Naive thymus-derived CD8-positive, alpha-beta T cell (primary cell): ENCODE measurements around the gene HNRNPH3. TPM values are rescaled to one million over a fixed set of nuclear protein-coding genes. Genes with fewer than 3 reads are reported as not detected.
"Not testable (repeated sequence)": the region's sequence is repeated elsewhere in the genome, so short reads cannot be mapped to it uniquely, and the experiment has no call there.

Experiments
- ATAC-seq, 2 donors: fragments of 150-1000 bp; cut with Tn5 transposase in 1 of 2; sonication (Bioruptor Pico), chemical (Tn5 transposase) in 1 of 2; 1 replicate in 1 of 2; 2 replicates in 1 of 2; pipeline ENCODE4 v1.10.0; 2021; ENCODE audit warnings: mild to moderate bottlenecking in 2 of 2, moderate library complexity in 2 of 2
- POLR2A ChIA-PET: fragments of 350-600 bp; sonication (Branson Sonifier 250); formaldehyde crosslinking; loops from one replicate; lab custom pipeline; 2021; ENCODE audit warnings: antibody characterized with exemption; lab: Charles Lee
- DNase-seq, 10 donors: peaks; one replicate each; pipeline versions ENCODE4 v3.0.0 to v3.0.0-alpha.2; 2020 to 2022
- H3K27ac Mint-ChIP-seq, 10 donors: one replicate each; pipeline ENCODE4 v1.8.0; 2020 to 2022; ENCODE audit warnings: mild to moderate bottlenecking in 10 of 10, mixed read lengths in 10 of 10, moderate library complexity in 4 of 10, inconsistent platforms in 1 of 10
- H3K27me3 Mint-ChIP-seq, 5 donors: one replicate each; pipeline ENCODE4 v1.8.0; 2021 to 2022; ENCODE audit warnings: mixed read lengths in 5 of 5
- H3K36me3 Mint-ChIP-seq, 3 donors: one replicate each; pipeline ENCODE4 v1.8.0; 2020 to 2022; ENCODE audit warnings: mixed read lengths in 3 of 3, mild to moderate bottlenecking in 2 of 3, inconsistent platforms in 1 of 3
- H3K4me1 Mint-ChIP-seq, 4 donors: one replicate each; pipeline ENCODE4 v1.8.0; 2021 to 2022; ENCODE audit warnings: mixed read lengths in 4 of 4
- H3K4me3 Mint-ChIP-seq, 10 donors: one replicate each; pipeline ENCODE4 v1.8.0; 2020 to 2022; ENCODE audit warnings: mild to moderate bottlenecking in 10 of 10, mixed read lengths in 10 of 10, moderate library complexity in 6 of 10, inconsistent platforms in 1 of 10
- H3K9me3 Mint-ChIP-seq, 9 donors: one replicate each; pipeline ENCODE4 v1.8.0; 2020 to 2022; ENCODE audit warnings: mixed read lengths in 9 of 9, mild to moderate bottlenecking in 3 of 9, inconsistent platforms in 1 of 9, moderate library complexity in 1 of 9
- polyA plus RNA-seq, 3 donors: library from polyadenylated mRNA; unstranded; fragments of 300-500 nt; fragmentation: Illumina TruSeq; gene quantifications; one replicate each; pipeline ENCODE4 v1.2.3, GENCODE V29; 2021
- total RNA-seq, 8 experiments: library from RNA in 2 of 8; stranded (reverse) in 2 of 8; gene quantifications; one replicate each; pipeline ENCODE4 v1.2.3 and lab custom pipeline; 2021 to 2026

The HNRNPH3 gene
- total and polyA plus RNA-seq, 5 experiments from 2014 or later, result 116 to 186 (median 166) TPM

DNA sequence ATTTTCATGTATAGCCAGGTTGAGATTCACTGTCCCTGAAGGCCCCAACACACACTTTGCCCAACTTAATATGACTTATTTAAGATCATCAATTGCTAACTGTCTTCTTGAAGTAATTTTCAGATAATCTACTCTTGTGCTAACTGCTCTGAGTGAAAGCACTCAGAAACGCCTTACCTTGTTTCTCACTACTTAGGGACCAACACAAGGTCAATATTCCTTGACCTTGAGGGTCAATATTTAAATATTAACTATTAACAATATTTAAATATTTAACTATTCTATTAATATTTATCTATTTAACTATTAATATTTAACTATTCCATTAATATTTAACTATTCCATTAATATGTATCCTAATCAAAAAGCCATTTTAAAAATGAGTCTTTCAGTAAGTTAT is 26.0 kb upstream of the HNRNPH3 start:
- no peak overlapping the region for H3K4me3 Mint-ChIP-seq
- no peaks in the 10 kb centered on the region for H3K9me3 Mint-ChIP-seq
- H3K4me1 Mint-ChIP-seq, result peaks cover 0 to 13% (median 0%) of the 10 kb centered on the region in 4 donors
- no peaks in the 10 kb centered on the region for H3K27me3 Mint-ChIP-seq
- ATAC-seq (no peak), DNase-seq (no peak)
- no peak overlapping the region for H3K27ac Mint-ChIP-seq
- POLR2A ChIA-PET, result no interaction called here
- no peaks in the 10 kb centered on the region for H3K36me3 Mint-ChIP-seq

DNA sequence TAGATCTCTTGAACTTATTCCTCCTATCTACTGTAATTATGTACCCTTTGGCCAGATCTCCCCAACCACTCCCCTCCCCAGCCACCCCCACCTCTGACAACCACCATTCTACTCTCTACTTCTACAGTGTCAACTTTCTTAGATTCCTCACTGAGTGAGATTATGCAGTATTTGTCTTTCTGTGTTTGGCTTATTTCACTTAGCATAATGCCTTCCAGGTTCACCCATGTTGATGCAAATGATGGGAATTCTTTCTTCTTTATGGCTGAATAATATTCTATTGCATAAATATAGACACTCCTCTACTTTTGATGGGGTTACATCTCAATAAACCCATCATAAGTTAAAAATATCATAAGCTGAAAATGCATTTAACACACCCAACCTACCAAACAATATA is 21.3 kb upstream of the HNRNPH3 start:
- ATAC-seq, result no peak
- Mint-ChIP-seq H3K27me3 (peaks cover 0 to 2% (median 0%) of the 10 kb centered on the region in 5 donors), H3K4me1 (peaks cover 3 to 8% (median 8%) of the 10 kb centered on the region in 4 donors), H3K9me3 (peaks cover 0 to 2% (median 0%) of the 10 kb centered on the region in 9 donors), H3K36me3 (peaks cover 0 to under 1% (median 0%) of the 10 kb centered on the region in 3 donors), H3K4me3 (no peak overlapping the region), H3K27ac (peak overlapping the region in 1 of 10 donors; percentile 24)
- POLR2A ChIA-PET, result no interaction called here
- no peak for DNase-seq

DNA sequence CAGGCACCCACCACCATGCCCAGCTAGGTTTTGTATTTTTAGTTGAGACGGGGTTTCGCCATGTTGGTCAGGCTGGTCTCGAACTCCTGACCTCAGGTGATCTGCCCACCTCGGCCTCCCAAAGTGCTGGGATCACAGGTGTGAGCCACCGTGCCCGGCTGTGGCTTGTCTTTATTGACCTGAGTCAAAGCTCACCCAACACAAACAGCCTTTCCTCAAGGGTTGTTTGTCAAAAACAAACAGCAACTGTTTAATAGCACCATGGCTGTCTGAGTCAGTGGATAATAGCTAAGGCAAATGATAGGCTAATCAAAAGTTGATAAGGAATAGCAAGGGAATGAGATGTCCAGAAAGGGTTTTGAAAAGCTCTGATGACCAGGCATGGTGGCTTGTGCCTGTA is 16.9 kb upstream of the HNRNPH3 start:
- POLR2A ChIA-PET, result interaction anchor here (0.6 to 4.4 kb wide), 4 partner anchors 15 to 429 kb away, joined by 3 to 42 read pairs (median 4); partner anchors contain the start of genes HNRNPH3 and PBLD
- H3K4me1 Mint-ChIP-seq, result peaks cover 8 to 11% (median 9%) of the 10 kb centered on the region in 4 donors
- H3K36me3 Mint-ChIP-seq, H3K27me3 Mint-ChIP-seq, DNase-seq, ATAC-seq: not testable (repeated sequence)
- peak overlapping the region in 1 of 10 donors; percentile 72 for H3K4me3 Mint-ChIP-seq
- peaks cover 0 to 18% (median 7%) of the 10 kb centered on the region in 9 donors for H3K9me3 Mint-ChIP-seq
- peak overlapping the region in 4 of 10 donors; percentile 2 to 95 (median 45) for H3K27ac Mint-ChIP-seq

GRCh38 chr10:68315582-68315981 is 16.3 kb upstream of the HNRNPH3 start:
- Mint-ChIP-seq H3K4me3 (peak overlapping the region in 1 of 10 donors; percentile 38), H3K36me3 (peaks cover 0 to 10% (median 0%) of the 10 kb centered on the region in 3 donors), H3K27ac (peak overlapping the region in 4 of 10 donors; percentile 3 to 69 (median 32)), H3K27me3 (peaks cover 0 to 2% (median 0%) of the 10 kb centered on the region in 5 donors), H3K9me3 (peaks cover 0 to 18% (median 7%) of the 10 kb centered on the region in 9 donors), H3K4me1 (peaks cover 8 to 11% (median 9%) of the 10 kb centered on the region in 4 donors)
- POLR2A ChIA-PET, result interaction anchor here (0.8 to 4.4 kb wide), 3 partner anchors 14 to 430 kb away, joined by 4 to 42 read pairs (median 5); partner anchors contain the start of genes HNRNPH3 and PBLD
- ATAC-seq (no peak), DNase-seq (no peak)

DNA sequence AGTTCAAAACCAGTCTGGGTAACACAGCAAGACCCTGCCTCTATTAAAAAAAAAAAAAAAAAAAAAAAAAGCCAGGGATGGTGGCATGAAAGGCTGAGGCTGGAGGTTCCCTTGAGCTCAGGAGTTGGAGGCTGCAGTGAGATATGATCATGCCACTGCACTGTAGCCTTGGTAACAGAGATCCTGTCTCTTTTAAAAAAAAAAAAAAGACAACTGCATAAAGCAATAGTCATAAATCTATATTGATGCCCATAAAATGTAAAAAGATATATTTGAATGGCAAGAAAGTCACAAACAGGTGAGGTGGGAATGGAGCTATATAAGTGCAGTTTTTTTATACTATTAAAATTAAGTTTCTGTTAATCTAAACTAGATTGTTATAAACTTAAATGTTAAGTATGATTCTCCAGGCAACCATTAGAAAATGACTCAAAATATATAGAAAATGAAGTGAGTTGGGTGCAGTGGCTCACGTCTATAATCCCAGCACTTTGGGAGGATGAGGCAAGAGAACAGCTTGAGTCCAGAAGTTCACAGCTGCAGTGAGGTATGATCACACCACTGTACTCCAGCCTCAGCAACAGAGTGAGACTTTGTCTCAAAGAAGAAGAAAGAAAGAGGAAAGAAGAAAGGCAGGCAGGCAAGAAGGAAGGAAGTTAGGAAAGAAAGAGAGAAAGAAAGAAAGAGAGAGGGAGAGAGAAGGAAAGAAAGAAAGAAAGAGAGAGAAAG is 13.4 kb upstream of the HNRNPH3 start:
- peaks cover 8 to 11% (median 9%) of the 10 kb centered on the region in 4 donors for H3K4me1 Mint-ChIP-seq
- DNase-seq, result no peak
- POLR2A ChIA-PET, result interaction anchor here (0.6 to 1.7 kb wide), 2 partner anchors 13 to 290 kb away, joined by 3 to 11 read pairs; partner anchors contain the start of gene HNRNPH3
- no peak overlapping the region for H3K4me3 Mint-ChIP-seq
- peaks cover 0 to 10% (median 0%) of the 10 kb centered on the region in 3 donors for H3K36me3 Mint-ChIP-seq
- peak overlapping the region in 1 of 10 donors; percentile 1 for H3K27ac Mint-ChIP-seq
- peaks cover 0 to 18% (median 7%) of the 10 kb centered on the region in 9 donors for H3K9me3 Mint-ChIP-seq
- H3K27me3 Mint-ChIP-seq, result peaks cover 0 to 2% (median 0%) of the 10 kb centered on the region in 5 donors
- no peak for ATAC-seq

DNA sequence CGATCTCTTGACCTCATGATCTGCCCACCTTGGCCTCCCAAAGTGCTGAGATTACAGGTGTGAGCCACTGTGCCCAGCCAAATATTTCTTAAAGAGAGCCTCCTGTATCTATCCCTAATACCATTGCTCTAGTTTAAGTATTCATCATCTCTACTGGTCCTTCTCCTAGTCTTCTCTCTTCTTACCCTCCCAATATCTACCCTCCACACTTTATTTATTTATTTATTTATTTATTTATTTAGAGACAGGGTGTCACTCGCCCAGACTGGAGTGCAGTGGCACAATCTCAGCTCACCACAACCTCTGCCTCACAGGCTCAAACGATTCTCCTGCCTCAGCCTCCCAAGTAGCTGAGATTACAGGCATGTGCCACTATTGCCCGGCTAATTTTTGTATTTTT is 7.5 kb upstream of the HNRNPH3 start:
- H3K4me1 Mint-ChIP-seq, H3K9me3 Mint-ChIP-seq, DNase-seq, POLR2A ChIA-PET, H3K36me3 Mint-ChIP-seq, ATAC-seq, H3K4me3 Mint-ChIP-seq, H3K27me3 Mint-ChIP-seq, H3K27ac Mint-ChIP-seq: not testable (repeated sequence)

DNA sequence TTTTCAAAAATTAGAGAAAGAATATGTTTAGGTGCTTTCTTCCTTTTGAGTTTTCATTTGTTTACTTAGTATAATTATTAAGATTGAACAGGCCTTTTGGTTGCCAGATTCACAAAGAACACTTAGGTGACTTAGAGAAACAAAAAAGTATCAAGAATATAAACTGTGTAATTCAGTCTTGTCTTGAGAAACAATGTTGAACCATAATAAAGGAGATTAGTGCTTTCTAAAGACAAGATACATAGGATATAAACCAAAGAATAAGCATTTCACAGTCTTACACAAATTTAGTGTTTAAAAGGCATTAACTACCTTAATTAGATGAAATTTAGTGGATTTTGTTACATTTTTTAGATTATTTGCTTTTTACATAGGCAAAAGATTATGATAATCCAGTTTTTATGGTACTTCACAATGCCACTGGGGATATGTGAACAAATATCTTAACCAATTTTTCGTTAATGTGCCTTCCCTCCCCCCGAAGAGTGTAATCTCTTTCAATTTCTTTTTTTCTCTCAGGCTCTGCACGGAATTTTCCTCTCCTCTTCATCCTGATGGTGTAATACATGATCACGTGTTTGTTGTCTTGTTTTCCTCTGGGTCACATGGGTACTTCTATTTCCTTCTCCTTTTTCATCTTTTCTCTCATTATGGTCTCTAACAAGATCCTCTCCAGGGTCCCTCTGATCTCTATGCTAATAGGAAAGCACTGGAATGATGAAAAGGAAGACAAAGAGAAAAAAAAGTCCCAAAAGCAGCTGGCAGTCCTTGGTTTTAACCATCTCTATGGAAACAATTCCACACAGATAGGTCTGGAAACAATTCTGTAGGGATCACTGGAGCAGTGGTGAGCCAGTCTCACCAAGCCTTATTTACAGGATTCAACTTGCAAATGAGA is 3.7 kb upstream of the HNRNPH3 start:
- ATAC-seq, result no peak
- DNase-seq, result no peak
- H3K4me3 Mint-ChIP-seq, result peak overlapping the region in 1 of 10 donors; percentile 79
- peaks cover 11 to 31% (median 23%) of the 10 kb centered on the region in 4 donors for H3K4me1 Mint-ChIP-seq
- H3K27me3 Mint-ChIP-seq, result peaks cover 0 to 6% (median 1%) of the 10 kb centered on the region in 5 donors
- peaks cover 0 to 3% (median 3%) of the 10 kb centered on the region in 3 donors for H3K36me3 Mint-ChIP-seq
- POLR2A ChIA-PET, result interaction anchor here (0.7 kb wide), 1 partner anchor 444 kb away, joined by 8 read pairs; the partner anchor contains the start of gene SIRT1
- H3K27ac Mint-ChIP-seq, result peak overlapping the region in 1 of 10 donors; percentile 66
- H3K9me3 Mint-ChIP-seq, result peaks cover 0 to 4% (median 0%) of the 10 kb centered on the region in 9 donors

- Mint-ChIP-seq H3K4me3 (peak overlapping the region in 4 of 10 donors; percentile 25 to 99 (median 71)), H3K4me1 (peaks cover 16 to 45% (median 29%) of the 10 kb centered on the region in 4 donors), H3K36me3 (peaks cover 0 to 6% (median 4%) of the 10 kb centered on the region in 3 donors), H3K27ac (peak overlapping the region in 3 of 10 donors; percentile 69 to 100 (median 99)), H3K9me3 (peaks cover 0 to 4% (median 0%) of the 10 kb centered on the region in 9 donors), H3K27me3 (peaks cover 0 to 6% (median 0%) of the 10 kb centered on the region in 5 donors)
- POLR2A ChIA-PET, result interaction anchor here (0.5 to 1.4 kb wide), 3 partner anchors 8 to 17 kb away, joined by 3 to 6 read pairs (median 4); no protein-coding TSS in a partner anchor
- DNase-seq (no peak), ATAC-seq (no peak)
Measured at GRCh38 chr10:68329506-68329861, 2.4 kb upstream of the HNRNPH3 start.

- POLR2A ChIA-PET, result interaction anchor here (0.8 to 5.1 kb wide), 17 partner anchors 9 to 1077 kb away, joined by 3 to 42 read pairs (median 6); partner anchors contain the start of gene SIRT1
- peaks cover 0 to 6% (median 0%) of the 10 kb centered on the region in 5 donors for H3K27me3 Mint-ChIP-seq
- H3K9me3 Mint-ChIP-seq, result peaks cover 0 to 4% (median 0%) of the 10 kb centered on the region in 9 donors
- DNase-seq (no peak), ATAC-seq (peak in 1 of 2 donors; percentile 2)
- H3K4me3 Mint-ChIP-seq, result peak overlapping the region; percentile 97 to 100 (median 99)
- H3K4me1 Mint-ChIP-seq, result peaks cover 22 to 59% (median 41%) of the 10 kb centered on the region in 4 donors
- peaks cover 0 to 9% (median 4%) of the 10 kb centered on the region in 3 donors for H3K36me3 Mint-ChIP-seq
- peak overlapping the region; percentile 99 to 100 (median 100) for H3K27ac Mint-ChIP-seq
Measured at GRCh38 chr10:68330852-68331454, 911 bp upstream of the HNRNPH3 start.

GRCh38 chr10:68332259-68333057 is 594 bp downstream of the HNRNPH3 start, which contains the start of gene PBLD:
PBLD (minus strand) TSS chr10:68332928; CDS start chr10:68306844, 26,084 bp downstream.
- POLR2A ChIA-PET, result interaction anchor here (0.5 to 5.1 kb wide), 32 partner anchors 8 to 1838 kb away, joined by 3 to 42 read pairs (median 6); partner anchors contain the start of genes RUFY2, SAR1A and SIRT1
- H3K4me3 Mint-ChIP-seq, result peak within 1 kb of the TSS; percentile 97 to 100 (median 99)
- ATAC-seq (peak; percentile 7 to 12), DNase-seq (peak; percentile 35 to 78 (median 60))
- H3K27ac Mint-ChIP-seq, result peak within 1 kb of the TSS; percentile 99 to 100 (median 100)
- peaks cover 29 to 74% (median 54%) of the 10 kb centered on the region in 4 donors for H3K4me1 Mint-ChIP-seq
- H3K36me3 Mint-ChIP-seq, result peaks cover 0 to 19% (median 4%) of the 10 kb centered on the region in 3 donors
- H3K27me3 Mint-ChIP-seq, result peaks cover 0 to 6% (median 0%) of the 10 kb centered on the region in 5 donors
- H3K9me3 Mint-ChIP-seq, result peaks cover 0 to 4% (median 0%) of the 10 kb centered on the region in 9 donors
